ENCODE measurements around the gene ST13.
"Not testable (repeated sequence)": the region's sequence is repeated elsewhere in the genome, so short reads cannot be mapped to it uniquely, and the experiment has no call there.

Gene ST13

DNA sequence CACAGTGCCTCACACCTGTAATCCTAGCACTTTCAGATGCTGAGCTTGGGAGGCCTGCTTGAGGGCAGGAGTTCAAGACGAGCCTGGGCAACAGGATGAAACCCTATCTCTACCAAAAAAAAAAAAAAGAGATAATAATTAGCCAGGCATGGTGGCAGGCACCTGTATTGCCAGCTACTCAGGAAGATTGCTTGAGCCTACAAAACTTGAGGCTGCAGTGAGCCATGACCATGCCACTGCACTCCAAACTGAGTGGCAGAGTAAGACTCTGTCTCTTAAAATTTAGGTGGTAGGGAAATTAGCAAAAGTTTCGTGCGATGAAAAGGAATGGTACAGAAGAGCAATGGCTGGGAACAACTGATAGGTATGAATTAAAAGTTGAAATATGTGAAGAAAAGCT, 18.0 kb downstream of the ST13 start:
- Histone ChIP-seq H3K4me3 (ENCODE audit: low read length) (no peak overlapping the region), H3K9ac (ENCODE audit: low read depth, low read length) (no peak overlapping the region), H3K9me3 (ENCODE audit: insufficient read depth, low read depth, low read length) (no peaks in the 10 kb centered on the region), H3K4me1 (ENCODE audit: insufficient read depth, low read length) (no peaks in the 10 kb centered on the region), H3K27ac (ENCODE audit: low read depth, low read length) (no peak overlapping the region), H3K27me3 (ENCODE audit: insufficient read depth, low read length) (no peaks in the 10 kb centered on the region), H3K36me3 (ENCODE audit: insufficient read depth, low read length) (peaks cover 98% of the 10 kb centered on the region)
- 85% methylated on average over 3 of the region's 3 CpGs for WGBS

DNA sequence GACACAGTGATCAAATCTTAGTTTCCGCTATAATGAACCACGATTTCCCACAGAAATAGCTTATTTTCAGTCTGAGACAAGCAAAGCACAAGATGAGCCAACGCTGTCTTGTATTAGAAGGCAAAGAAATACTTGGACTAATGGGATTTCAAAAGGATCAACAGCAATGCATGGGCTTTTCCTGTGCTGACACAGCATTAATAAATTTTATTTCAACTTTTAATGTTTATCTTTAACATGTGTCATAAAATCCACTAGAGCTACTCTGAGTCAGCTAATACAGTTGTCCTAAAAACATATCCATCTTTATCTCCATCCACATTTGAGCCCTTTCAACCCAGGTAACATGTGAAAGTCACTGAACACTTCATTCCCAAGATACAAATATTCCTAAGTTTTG, 21.8 kb downstream of the ST13 start:
- H3K36me3 ChIP-seq (ENCODE audit: insufficient read depth, low read length): peaks cover 98% of the 10 kb centered on the region
- no peak overlapping the region for H3K9ac ChIP-seq (ENCODE audit: low read depth, low read length)
- no peak overlapping the region for H3K4me3 ChIP-seq (ENCODE audit: low read length)
- 98% methylated on average over 3 of the region's 3 CpGs for WGBS
- no peak overlapping the region for H3K27ac ChIP-seq (ENCODE audit: low read depth, low read length)
- H3K27me3 ChIP-seq (ENCODE audit: insufficient read depth, low read length): no peaks in the 10 kb centered on the region
- H3K4me1 ChIP-seq (ENCODE audit: insufficient read depth, low read length): no peaks in the 10 kb centered on the region
- H3K9me3 ChIP-seq (ENCODE audit: insufficient read depth, low read depth, low read length): no peaks in the 10 kb centered on the region

DNA sequence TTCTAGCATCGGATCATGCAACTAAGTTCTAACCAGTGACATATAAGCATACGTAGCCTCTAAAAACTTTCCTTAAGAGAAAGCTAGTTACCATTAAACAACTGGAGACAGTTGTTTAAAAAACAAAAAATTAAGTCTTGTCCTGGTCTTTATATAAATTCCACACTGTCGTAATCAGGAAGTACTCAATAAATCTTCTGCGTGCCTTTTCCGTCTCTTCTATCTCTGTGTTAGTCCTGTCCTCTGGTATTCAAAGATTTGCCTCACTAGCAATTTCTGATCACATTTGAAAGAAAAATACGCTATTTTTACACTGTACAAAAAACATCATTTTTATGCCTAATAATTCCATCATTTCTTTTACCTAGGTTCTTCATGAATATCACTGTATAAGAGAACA, 27.3 kb downstream of the ST13 start:
- 97% methylated on average over 6 of the region's 6 CpGs for WGBS
- Histone ChIP-seq H3K9me3 (ENCODE audit: insufficient read depth, low read depth, low read length) (no peaks in the 10 kb centered on the region), H3K36me3 (ENCODE audit: insufficient read depth, low read length) (peaks cover 94% of the 10 kb centered on the region)

DNA sequence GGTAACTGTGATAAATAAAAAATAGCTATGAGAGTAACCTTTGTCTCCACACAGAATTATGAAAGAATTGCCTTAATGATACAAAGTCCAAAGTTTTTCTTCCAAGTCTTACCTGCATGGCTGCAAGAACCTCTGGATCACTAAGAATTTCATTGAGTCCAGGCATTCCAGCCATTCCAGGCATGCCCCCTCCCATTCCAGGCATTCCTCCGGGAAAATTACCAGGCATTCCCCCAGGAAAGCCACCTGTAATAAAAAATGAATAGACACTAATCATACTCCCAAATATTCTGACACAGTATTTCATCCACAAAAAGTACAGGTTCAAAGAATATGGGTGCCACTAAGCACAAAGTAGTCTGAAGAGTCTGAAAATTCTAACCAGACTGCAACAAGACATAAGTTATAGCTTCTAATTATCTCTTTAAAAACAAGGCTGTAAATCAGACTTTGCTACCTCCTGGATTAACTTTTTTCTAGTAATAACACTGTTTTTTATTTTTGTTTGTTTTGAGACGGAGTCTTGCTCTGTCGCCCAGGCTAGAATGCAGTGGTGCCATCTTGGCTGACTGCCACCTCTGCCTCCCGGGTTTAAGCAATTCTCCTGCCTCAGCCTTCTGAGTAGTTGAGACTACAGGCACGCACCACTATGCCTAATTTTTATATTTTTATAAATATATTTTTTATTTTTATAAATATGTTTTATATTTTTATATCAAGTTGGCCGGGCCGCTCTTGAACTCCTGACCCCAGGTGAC, 29.3 kb downstream of the ST13 start:
- Histone ChIP-seq H3K27ac (ENCODE audit: low read depth, low read length) (peak overlapping the region; percentile 89), H3K4me3 (ENCODE audit: low read length) (no peak overlapping the region), H3K27me3 (ENCODE audit: insufficient read depth, low read length) (no peaks in the 10 kb centered on the region), H3K36me3 (ENCODE audit: insufficient read depth, low read length) (peaks cover 95% of the 10 kb centered on the region), H3K4me1 (ENCODE audit: insufficient read depth, low read length) (peaks cover 15% of the 10 kb centered on the region), H3K9ac (ENCODE audit: low read depth, low read length) (peak overlapping the region; percentile 74), H3K9me3 (ENCODE audit: insufficient read depth, low read depth, low read length) (no peaks in the 10 kb centered on the region)
- 92% methylated on average over 6 of the region's 7 CpGs for WGBS

More for the DNA sequence above, 27.3 kb downstream of the ST13 start:
- Histone ChIP-seq H3K27ac (ENCODE audit: low read depth, low read length) (no peak overlapping the region), H3K4me3 (ENCODE audit: low read length) (no peak overlapping the region), H3K27me3 (ENCODE audit: insufficient read depth, low read length) (no peaks in the 10 kb centered on the region), H3K9ac (ENCODE audit: low read depth, low read length) (no peak overlapping the region), H3K4me1 (ENCODE audit: insufficient read depth, low read length) (peaks cover 15% of the 10 kb centered on the region)

DNA sequence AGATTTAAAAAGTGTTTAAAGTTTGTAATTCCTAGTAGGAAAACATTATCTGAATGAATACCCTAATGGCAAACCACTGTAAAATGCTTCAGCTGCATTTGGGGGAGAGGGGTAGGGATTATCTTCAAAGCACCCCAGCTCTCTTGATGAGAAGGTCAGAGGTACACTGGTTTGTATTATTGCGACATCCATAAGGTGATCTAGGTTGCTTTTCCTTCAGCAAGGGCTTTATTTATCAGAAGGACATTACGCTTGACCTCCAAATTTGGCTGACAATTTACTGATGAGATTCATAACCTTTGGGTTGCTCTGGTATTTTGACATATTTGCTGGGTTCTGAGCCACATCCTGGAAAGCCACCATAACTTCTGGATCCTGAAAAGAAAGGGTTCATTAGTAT, 30.1 kb downstream of the ST13 start:
- 97% methylated on average over 2 of the region's 2 CpGs for WGBS
- not testable (repeated sequence) for H3K27me3 ChIP-seq (ENCODE audit: insufficient read depth, low read length); H3K4me3 ChIP-seq (ENCODE audit: low read length); H3K9me3 ChIP-seq (ENCODE audit: insufficient read depth, low read depth, low read length)
- Histone ChIP-seq H3K4me1 (ENCODE audit: insufficient read depth, low read length) (peaks cover 15% of the 10 kb centered on the region), H3K27ac (ENCODE audit: low read depth, low read length) (peak overlapping the region; percentile 89), H3K36me3 (ENCODE audit: insufficient read depth, low read length) (peaks cover 86% of the 10 kb centered on the region), H3K9ac (ENCODE audit: low read depth, low read length) (peak overlapping the region; percentile 74)

GRCh38 chr22:40823426-40823825, 33.0 kb downstream of the ST13 start:
- Histone ChIP-seq H3K27ac (ENCODE audit: low read depth, low read length) (no peak overlapping the region), H3K4me3 (ENCODE audit: low read length) (no peak overlapping the region), H3K9ac (ENCODE audit: low read depth, low read length) (no peak overlapping the region), H3K4me1 (ENCODE audit: insufficient read depth, low read length) (peaks cover 22% of the 10 kb centered on the region), H3K27me3 (ENCODE audit: insufficient read depth, low read length) (no peaks in the 10 kb centered on the region), H3K9me3 (ENCODE audit: insufficient read depth, low read depth, low read length) (no peaks in the 10 kb centered on the region), H3K36me3 (ENCODE audit: insufficient read depth, low read length) (peaks cover 58% of the 10 kb centered on the region)
- 100% methylated on average over 1 of the region's 1 CpG for WGBS

DNA sequence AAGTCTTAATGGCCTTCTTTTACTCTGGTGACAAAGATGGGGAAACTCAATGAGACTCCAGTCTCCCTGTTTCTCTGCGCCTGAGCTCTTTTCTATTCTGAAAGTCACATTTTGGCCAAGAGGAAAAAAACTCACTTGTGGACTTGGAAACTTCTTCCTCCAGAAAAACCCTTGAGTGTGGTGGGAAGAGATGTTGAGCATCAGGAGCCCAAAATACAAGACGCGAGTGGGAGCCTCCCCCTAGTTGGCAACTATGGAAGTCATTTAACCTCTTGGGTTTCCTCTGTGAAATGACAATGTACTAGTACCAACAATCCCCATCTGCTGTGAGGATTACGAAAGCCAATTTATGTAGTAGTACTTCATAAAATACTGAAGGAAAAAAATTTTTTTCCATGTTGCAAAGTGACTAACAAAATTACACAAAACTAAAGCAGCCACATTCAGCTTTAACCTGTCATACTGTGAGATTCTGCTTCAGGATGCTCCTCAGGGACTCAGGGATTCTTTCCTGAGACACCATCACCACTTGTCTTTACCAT, 36.8 kb downstream of the ST13 start:
- H3K27me3 ChIP-seq (ENCODE audit: insufficient read depth, low read length): no peaks in the 10 kb centered on the region
- H3K4me3 ChIP-seq (ENCODE audit: low read length): peak overlapping the region; percentile 93
- WGBS: 15% methylated on average over 3 of the region's 4 CpGs
- H3K4me1 ChIP-seq (ENCODE audit: insufficient read depth, low read length): peaks cover 15% of the 10 kb centered on the region; the same call in 1 of the 2 replicates
- H3K9ac ChIP-seq (ENCODE audit: low read depth, low read length): peak overlapping the region; percentile 61
- H3K9me3 ChIP-seq (ENCODE audit: insufficient read depth, low read depth, low read length): no peaks in the 10 kb centered on the region
- peak overlapping the region; percentile 85 for H3K27ac ChIP-seq (ENCODE audit: low read depth, low read length)
- H3K36me3 ChIP-seq (ENCODE audit: insufficient read depth, low read length): peaks cover 31% of the 10 kb centered on the region

DNA sequence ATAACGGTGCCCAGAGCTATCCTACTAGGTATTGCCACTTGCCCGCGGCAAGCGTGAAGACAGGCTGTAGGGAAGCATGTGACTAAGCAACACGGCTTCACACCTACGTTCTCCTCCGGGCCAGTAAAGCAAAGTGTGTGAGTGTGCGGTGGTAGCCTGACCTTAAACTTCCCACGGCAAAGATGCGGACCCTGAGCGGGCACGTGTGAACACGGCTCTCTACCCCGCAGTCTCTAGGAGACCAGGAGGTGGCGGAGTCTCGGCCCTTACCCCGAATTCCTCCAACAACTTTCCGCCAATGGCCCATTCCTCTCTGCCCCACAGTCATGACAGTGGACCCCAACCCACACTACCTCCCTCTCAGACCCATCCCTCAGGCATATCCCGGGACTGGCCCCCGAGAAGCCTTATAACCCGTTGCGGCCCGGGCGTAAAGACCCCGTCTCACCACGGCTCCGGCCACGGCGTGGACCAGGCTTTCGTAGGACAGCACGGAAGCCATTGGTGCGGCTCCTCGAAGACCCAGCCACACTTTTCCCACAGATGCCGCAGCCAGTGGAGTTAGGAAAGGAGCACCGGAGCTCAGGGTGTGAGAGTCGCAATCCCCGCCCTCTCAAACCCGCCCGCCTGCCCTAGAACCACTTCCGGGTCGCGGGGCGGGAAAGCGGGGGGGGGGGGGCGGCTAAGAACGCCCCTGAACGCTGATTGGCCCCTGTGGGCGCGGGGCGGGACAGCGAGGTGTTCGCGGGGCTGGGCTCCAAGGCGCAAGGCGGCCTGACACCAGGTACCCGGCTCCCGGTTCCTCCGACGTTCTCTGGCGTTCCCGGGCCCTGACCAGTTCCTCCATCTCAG, 37.5 kb downstream of the ST13 start, which contains the start of gene SLC25A17:
SLC25A17 (minus strand) TSS at position 600 of the 852 bp plus-strand sequence; CDS start at position 502, 98 bp downstream.
- H3K4me1 ChIP-seq (ENCODE audit: insufficient read depth, low read length): peaks cover 15% of the 10 kb centered on the region; the same call in 1 of the 2 replicates
- no peaks in the 10 kb centered on the region for H3K27me3 ChIP-seq (ENCODE audit: insufficient read depth, low read length)
- H3K4me3 ChIP-seq (ENCODE audit: low read length): peak within 1 kb of the TSS; percentile 93
- WGBS: 1% methylated on average over 55 of the region's 61 CpGs
- peaks cover 30% of the 10 kb centered on the region for H3K36me3 ChIP-seq (ENCODE audit: insufficient read depth, low read length)
- no peaks in the 10 kb centered on the region for H3K9me3 ChIP-seq (ENCODE audit: insufficient read depth, low read depth, low read length)
- peak within 1 kb of the TSS; percentile 85 for H3K27ac ChIP-seq (ENCODE audit: low read depth, low read length)
- H3K9ac ChIP-seq (ENCODE audit: low read depth, low read length): peak within 1 kb of the TSS; percentile 83

- no peaks in the 10 kb centered on the region for H3K27me3 ChIP-seq (ENCODE audit: insufficient read depth, low read length)
- peaks cover 24% of the 10 kb centered on the region for H3K36me3 ChIP-seq (ENCODE audit: insufficient read depth, low read length)
- H3K9me3 ChIP-seq (ENCODE audit: insufficient read depth, low read depth, low read length): no peaks in the 10 kb centered on the region
- no peak overlapping the region for H3K27ac ChIP-seq (ENCODE audit: low read depth, low read length)
- peak overlapping the region; percentile 93 for H3K4me3 ChIP-seq (ENCODE audit: low read length)
- H3K9ac ChIP-seq (ENCODE audit: low read depth, low read length): peak overlapping the region; percentile 83
- 49% methylated on average over 14 of the region's 14 CpGs for WGBS
- peaks cover 15% of the 10 kb centered on the region; the same call in 1 of the 2 replicates for H3K4me1 ChIP-seq (ENCODE audit: insufficient read depth, low read length)
Observed at GRCh38 chr22:40818192-40818746, 38.2 kb downstream of the ST13 start.

- Histone ChIP-seq H3K9ac (ENCODE audit: low read depth, low read length) (peak overlapping the region; percentile 1; the same call in 1 of the 2 replicates), H3K27ac (ENCODE audit: low read depth, low read length) (no peak overlapping the region)
- WGBS: 93% methylated on average over 4 of the region's 4 CpGs
Observed at GRCh38 chr22:40817737-40818136, 38.7 kb downstream of the ST13 start.

More at GRCh38 chr22:40817737-40818136, 38.7 kb downstream of the ST13 start:
- Histone ChIP-seq H3K36me3 (ENCODE audit: insufficient read depth, low read length) (peaks cover 18% of the 10 kb centered on the region; the same call in 1 of the 2 replicates), H3K27me3 (ENCODE audit: insufficient read depth, low read length) (no peaks in the 10 kb centered on the region), H3K4me1 (ENCODE audit: insufficient read depth, low read length) (peaks cover 15% of the 10 kb centered on the region; the same call in 1 of the 2 replicates), H3K4me3 (ENCODE audit: low read length) (peak overlapping the region; percentile 93; the same call in 1 of the 2 replicates), H3K9me3 (ENCODE audit: insufficient read depth, low read depth, low read length) (no peaks in the 10 kb centered on the region)

Measured in HUES64 (cell line).